GM03348 (cell line): ENCODE measurements around the gene C1GALT1C1L.
"Not testable (repeated sequence)": the region's sequence is repeated elsewhere in the genome, so short reads cannot be mapped to it uniquely, and the experiment has no call there.

Experiments used
- DNase-seq: peaks from one replicate; pipeline ENCODE4 v3.0.0; 2012; ENCODE audit warnings: low spot score

C1GALT1C1L gene

DNA sequence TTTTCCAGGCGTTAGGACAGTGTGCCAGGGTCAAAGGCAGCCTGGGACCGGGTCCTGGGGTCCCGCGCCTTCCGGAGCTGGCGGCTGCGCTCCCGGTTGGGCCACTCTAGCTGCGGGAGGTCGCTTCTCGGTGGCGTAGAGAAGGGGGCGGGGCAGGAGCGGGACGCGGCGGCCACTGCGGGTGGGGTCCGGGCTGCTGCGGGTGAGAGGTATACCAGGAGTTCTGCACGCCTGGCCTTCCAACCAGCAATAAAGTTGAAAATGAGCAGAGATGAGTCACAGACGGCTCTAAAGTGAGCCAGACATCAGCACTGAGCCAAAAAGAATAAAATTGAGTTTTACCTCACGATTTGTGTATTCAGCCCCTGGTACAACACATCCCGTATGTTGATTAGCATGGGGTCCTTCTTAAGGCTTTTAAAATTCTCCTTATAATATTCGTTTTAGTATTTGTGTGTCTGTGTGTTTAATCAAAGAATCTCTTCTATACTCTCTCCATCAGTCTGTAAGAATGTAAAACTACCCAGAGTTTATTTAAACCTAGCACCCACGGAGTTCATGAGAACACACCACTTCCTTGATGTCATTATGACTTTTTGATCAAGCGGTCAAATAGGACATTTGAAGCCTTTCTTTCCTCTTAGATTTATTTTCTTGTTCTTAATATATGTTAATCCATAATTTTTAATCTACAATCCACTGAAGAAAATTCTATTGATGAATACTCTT is at the start of gene C1GALT1C1L:
TSS of gene C1GALT1C1L (minus strand) at position 108 of the 729 bp plus-strand sequence. CDS start at position 1, 107 bp downstream.
- peak; percentile 68 for DNase-seq

DNA sequence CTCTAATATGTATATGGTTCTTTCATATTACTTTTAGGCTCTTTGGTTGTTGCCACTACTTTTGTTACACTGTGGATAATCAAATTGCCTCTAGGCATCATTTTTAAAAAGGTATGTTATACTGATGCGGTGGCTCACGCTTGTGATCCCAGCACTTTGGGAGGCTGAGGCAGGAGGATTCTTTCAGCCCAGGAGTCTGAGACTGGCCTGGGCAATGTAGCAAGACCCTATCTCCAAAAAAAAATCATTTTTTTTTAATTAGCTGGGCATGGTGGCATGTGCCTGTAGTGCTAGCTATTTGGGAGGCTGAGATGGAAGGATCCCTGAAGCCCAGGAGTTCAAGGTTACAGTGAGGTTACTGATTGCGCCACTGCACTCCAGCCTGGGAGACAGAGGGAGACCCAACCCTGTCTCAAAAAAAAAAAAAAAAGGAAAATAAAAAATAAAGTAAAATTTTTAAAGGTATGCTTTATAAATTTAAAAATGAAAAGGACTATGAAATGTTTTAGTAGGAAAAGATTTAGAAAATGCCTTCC is 49.5 kb upstream of the C1GALT1C1L start:
- no peak for DNase-seq

DNA sequence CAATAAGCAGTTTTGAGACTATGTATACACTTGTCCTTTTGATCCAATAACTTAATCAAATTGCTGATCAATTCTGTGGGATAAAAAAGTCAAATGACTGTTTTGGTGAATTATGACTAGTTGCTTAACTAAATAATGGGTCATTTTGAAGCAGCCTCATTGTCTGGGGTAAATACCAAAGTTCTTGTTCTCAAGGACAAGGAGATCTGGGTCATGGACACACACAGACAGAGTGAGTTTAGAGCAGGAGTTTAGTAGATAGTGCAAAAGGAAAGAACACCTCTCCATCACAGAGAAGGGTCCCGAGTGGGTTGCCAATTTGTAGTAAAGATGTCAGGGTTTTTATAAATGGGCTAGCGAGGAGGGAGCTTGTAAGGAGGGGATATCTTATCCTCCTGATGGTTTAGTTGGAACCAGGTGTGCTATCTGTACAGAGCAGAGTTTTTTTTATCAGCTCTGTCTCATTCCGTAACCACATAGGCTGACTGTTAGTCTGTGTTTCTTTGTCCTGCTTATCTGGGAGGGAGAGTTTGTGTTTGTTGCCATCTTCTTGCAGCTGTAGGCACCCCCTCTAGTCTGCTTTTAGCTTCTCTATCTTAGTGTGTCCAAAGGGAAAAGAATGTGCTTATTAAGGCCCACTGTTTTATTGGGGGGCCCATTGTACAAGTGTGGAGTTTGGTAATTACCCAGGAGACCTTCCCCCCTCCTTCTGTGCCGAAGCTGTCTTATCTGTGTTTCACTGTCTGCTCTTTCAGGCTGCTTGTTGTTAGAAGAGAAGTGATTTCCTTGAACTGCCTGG is 48.7 kb upstream of the C1GALT1C1L start:
- no peak for DNase-seq

DNA sequence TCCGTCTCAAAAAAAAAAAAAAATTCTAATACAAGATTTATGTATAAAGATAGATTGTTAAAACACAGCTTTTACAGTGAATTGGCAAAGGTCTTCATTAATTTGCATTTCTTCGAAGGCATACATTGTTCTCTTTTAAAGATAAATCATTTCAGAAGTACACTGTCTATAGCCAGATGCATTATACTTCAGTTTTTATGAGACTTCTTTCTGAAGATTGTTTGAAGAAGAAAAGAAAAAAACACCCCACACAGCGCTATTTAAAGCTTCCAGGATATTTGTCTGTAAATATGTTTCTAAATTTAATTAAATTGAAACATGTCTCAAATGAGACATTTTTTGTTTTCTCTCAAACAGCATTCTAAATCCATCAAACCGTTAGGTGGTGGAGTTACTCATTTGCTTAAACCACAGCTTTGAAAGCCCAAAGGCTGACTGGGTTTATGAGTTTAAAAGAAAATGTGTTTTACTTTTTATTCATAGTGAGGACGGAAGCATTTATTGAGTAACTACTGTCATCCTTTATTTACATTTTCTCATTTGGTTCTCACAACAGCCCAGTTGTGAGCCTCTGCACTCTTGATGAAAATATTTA is 42.4 kb upstream of the C1GALT1C1L start:
- no peak for DNase-seq

DNA sequence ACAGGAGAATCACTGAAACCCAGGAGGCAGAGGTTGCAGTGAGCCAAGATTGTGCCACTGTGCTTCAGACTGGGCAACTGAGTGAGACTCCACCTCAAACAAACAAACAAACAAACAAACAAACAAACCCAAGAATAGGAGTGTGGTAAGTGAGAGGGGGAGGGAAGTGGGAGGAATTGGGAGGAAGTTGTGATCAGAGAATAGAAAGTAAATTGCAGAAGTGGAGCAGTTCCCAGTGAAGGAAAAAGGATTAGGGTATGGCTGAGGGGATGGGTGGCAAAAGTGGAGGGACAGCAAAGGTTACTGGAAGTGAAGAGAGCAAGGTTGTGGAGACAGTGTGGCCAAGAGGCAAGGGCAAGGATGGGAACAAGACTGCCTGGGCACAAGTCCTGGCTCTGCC is 41.1 kb upstream of the C1GALT1C1L start:
- DNase-seq = no peak

DNA sequence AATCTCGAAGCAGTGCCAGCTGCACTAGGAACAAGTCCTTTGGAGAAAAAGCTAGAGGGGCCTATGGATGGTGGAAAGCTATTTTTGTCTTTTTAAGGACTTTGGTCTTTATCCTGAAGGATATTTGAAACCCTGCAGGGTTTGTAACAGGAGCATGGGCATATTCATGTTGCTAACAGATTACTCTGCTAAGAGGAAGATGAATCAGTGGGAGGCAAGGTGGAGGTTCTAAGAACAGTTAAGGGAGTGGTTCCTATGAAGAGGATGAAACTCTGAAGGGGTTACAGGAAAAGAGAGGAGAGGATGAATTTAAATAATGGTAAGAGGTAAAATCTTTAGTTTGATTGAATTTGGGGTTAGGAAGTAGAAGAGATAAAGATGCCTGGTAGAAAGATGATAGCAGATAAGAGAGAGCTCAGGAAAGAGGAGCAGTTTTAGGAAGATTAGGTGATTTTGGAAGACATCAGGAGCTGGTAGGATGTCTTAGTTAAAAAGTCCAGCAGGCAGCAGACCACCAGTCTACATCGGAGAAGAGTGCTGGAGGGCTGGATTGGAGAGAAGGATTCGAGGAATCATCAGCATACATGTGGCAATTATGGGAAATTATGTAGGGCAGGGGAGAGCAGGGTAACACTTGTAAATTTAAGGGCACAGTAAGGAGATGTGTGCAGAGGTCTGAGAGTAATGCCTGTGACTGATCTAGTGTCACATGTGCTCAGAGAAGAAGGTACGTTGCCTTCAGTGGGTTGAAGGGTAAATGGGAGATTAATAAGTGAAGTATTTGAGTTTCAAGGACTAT is 39.3 kb upstream of the C1GALT1C1L start:
- no peak for DNase-seq

DNA sequence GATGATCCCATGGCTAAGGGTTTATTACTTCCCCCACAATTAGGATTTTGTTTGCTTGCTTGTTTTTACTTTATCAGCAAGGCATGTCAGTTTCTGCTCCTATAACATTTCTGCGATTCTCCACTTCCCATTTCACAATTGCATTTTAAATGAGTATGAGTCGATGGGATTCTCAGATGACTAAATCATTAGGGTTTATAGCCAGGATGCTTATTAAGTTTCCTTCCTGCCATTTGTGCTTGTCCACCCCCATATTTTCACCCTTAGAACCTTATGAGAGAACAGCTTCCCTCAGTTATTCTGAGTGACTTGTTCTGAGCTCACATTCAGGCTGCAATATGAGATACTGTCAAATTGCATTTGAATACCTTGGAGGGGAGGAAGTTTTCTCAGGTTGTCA is 37.9 kb upstream of the C1GALT1C1L start:
- peak; percentile 41 for DNase-seq

DNA sequence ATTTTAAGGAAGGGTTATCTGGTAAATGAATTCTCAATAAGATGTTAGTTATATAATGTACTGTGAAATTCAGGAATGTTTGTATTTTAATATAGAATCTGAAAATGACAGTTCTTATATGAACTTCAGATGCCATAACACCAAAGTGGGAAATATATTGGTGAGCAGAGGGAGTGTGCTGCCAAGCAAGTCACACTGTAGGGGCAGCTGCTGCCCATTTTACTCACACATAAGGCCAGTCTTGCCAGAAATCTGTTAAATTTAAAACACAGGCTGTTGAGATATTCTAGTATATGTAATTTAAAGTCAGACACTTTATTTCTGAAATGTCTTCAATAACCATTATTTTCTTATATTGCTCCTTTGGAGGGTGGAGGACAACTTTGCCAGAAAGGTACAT is 34.6 kb upstream of the C1GALT1C1L start:
- no peak for DNase-seq

DNA sequence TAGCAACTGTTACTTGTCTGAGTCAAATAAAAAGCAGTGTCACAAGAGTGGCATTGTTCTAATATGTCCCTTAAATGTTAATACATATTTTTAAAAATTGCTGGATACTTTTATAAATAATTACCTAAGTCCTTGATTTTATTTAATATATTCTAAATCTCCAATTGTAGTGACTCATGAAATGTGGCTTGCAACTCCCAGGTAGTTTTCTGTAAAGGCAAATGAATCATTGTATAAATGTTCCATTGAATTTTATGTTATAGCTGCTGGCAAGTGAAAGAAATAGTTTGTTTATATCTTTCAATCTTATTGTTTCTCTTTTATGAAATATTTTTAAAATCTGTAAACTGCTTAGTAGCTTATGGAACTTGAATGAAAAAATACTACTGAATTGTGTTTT is 32.7 kb upstream of the C1GALT1C1L start:
- no peak for DNase-seq

DNA sequence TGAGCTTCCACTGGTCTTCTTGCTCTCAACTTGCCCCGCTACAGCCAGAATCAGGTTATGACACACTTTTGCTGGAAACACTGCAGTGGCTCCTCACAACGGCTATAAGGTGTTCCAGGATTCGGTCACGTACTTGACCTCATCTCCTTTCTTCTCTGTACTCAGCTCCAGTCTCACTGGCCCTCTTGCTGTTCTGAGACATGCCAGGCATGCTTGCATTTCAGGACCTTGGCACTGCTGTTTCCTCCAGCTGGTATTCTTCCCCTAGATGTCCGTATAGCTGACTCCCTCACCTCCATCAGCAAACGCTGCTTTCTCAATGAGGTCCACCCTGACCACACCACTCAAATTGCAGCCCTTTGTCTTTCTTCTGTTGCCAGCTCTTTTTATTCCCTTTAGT is 31.9 kb upstream of the C1GALT1C1L start:
- DNase-seq = no peak

DNA sequence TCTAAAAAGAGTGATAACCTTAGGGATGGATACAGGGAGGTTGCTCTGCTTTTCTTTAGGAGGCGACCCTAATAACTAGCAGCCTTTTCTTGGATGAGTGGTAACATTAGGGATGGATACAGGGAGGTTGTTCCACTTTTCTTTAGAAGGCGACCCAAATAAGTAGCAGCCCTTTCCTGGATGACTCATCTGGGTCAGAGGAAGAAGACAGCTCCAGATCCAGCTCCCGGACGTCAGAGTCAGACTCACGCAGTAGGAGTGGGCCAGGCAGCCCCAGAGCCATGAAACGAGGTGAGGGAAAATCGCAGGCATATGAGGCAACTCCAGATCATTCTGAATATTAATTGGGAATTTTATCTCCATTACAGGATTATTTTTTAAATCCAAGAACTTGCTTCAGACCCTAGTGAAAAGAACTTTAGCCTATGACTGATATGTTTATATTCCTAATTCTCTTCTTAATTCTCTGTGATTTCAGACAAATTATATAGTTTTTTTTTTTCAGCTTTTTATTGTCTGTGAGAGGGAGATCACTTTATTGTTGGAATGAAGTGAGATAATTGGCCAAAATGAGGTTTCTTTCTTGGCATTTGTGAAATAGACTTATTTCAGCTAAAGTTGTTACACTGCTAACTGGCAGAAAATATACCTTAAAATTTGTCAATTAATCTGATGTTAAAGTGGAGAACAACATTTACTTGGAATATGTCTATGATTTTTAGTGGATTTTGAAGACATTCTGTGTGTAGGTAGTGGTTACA is 31.2 kb upstream of the C1GALT1C1L start:
- peak; percentile 82 for DNase-seq

DNA sequence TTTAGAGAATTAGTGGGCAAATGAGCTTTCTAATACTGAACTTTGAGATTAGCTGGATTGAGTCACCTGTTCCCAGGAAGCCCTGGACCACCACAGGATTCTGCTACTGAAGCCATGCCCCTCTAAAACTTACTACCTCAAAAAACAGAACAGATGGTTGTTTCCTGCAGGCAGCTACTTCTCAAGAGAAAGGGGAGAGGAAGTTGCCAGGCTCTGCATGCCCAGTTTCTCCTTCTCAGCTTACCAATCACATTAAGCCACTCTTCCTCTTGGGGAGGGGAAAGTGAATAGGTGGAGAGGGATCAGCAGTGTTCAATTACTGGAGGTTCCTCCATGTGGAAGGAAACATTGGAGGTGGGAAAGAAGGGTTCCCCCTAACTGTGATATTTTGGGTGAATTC is 24.9 kb upstream of the C1GALT1C1L start:
- no peak for DNase-seq

DNA sequence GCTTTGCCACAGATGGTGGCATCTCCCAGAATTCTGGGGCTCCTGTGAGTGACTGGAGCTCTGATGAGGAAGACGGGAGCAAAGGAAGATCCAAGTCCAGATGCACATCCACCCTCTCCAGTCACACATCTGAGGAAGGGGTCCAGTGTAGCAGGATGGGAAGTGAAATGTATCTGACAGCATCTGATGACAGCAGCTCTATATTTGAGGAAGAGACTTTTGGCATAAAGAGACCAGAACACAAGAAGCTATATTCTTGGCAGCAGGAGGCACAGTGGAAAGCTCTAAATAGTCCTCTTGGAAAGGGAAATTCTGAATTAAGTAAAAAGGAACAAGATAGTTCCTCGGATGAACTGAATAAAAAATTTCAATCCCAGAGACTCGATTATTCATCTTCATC is 23.5 kb upstream of the C1GALT1C1L start:
- DNase-seq = no peak

DNA sequence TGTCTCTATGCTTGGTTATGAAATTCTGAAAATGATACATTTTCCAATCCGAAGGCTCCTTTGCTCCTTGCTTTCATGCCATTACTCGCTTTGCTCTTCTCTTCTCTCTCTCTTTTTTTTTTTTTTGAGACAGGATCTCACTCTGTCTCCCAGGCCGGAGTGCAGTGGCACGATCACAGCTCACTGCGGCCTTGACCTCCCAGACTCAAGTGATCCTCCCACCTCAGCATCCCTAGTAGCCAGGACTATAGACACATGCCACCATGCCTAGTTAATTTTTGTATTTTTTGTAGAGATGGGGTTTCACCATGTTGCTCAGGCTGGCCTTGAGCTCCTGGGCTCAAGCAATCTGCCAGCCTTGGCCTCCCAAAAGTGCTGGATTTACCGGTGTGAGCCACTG is 21.9 kb upstream of the C1GALT1C1L start:
- DNase-seq = not testable (repeated sequence)

DNA sequence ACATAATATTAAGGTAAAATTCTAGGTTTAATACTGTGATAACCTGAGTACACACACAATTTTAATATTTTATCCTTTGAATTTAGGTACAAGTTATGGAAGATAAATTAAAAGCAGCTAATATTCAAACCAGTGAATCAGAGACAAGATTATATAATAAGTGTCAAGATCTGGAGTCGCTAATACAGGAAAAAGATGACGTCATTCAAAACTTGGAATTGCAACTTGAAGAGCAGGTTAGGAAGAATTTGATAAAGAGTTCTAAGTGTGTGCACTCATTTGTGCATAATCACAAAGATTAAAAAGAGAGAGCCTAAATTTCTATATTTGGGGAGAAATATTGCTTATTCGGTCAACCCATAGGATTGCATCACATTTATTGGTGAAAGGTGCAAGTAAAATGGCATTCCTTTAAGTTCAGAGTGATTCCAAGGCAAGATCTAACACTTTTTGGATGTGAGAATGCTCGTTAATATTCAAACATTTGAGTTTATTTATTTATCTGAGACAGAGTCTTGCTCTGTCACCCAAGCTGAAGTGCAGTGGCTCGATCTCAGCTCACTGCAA is 16.3 kb upstream of the C1GALT1C1L start:
- no peak for DNase-seq

DNA sequence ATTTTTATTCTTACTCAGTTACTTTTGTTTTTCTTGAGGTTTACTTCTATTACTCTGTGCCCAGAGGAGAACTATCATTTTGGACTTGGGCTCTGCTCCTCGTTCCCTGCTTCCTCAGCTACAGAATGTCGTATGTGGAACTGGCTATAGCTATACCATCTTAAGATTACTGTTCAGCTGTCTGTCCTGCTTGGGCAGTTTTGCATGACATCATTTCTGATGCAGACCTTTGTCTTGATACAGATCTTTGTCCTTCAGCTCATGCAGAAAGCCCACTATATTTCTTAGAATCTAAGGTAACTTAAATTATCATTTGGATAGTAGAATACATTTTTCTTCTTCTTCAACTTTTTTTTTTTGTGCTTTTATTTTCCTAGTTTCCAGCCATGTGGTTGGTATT is 13.8 kb upstream of the C1GALT1C1L start:
- DNase-seq = no peak

DNA sequence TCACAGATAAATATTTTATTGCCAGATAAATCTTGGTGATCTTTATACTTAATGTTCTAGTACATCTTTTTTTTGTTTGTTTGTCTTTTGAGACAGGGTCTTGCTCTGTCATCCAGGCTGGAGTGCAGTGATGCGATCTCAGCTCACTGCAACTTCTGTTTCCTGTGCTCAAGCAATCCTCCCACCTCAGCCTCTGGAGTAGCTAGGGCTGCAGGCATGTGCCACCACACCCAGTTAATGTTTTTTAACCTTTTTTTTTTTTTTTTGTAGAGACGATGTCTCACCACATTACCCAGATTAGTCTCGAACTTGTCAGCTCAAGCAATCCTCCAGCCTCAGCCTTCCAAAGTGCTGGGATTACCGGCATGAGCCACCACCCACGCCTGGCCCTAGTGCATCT is 9.1 kb upstream of the C1GALT1C1L start:
- no peak for DNase-seq

DNA sequence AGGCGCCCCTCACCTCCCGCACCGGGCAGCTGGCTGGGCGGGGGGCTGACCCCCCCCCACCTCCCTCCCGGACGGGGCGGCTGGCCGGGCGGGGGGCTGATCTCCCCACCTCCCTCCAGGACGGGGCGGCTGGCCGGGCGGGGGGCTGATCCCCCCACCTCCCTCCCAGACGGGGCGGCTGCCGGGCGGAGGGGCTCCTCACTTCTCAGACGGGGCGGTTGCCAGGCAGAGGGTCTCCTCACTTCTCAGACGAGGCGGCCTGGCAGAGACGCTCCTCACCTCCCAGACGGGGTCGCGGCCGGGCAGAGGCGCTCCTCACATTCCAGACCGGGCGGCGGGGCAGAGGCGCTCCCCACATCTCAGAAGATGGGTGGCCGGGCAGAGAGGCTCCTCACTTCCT is 1.6 kb upstream of the C1GALT1C1L start:
- DNase-seq = not testable (repeated sequence)

DNA sequence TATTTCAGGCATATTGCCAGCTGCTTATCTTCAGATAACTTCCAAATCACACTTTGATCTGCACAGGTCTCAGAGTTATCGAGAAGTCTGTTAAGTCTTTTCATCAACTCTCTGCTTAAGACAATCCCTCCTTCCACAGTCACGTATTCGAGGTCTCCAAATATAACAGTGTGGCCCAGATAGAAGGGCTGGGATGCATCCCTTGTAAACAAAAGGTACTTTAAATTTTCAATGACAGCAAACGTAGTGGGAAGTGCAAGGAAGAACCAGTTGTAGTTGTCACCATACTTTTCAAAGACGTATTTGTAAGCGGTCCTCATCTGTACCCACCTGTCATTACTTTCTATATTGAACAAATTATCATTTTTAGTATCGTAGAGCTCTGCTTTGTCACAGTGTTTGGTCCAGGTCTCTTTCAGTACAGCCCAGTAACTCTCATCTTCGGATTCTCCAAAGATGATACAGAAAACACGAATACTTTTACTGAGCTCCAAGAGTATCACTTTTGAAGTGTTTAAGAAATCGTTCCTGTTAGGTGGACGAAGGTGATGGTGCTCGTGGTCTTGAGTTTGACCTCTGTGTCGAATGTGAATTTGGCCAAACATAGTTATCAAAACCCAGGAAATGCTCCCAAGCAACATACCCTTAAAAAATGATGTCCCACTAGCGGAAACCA is 445 bp downstream of the C1GALT1C1L start:
- no peak for DNase-seq

DNA sequence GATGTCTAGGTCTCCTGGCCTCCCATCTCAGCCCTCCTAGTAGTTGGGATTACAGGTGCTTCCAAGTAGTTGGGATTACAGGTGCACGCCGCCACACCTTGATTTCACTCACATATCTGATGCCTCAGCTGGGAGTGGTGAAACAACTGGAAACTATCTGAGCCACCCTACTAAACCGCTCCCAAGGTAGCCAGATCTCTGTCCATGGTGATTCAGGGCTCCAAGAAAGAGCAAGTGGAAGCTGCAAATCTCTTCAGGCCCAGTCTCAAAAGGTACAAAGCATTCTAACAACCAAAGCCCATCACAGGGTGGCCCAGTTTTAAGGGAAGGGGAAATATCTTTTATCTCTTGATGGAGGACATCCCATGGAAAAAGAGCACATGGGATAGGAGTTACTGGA is 19.0 kb downstream of the C1GALT1C1L start:
- DNase-seq = no peak
